MM.1S (cell line): ENCODE data around the gene OR7C1.

Experiments
- DNase-seq: peaks from one replicate; pipeline ENCODE4 v3.0.0-alpha.2; 2015
- H2AFZ ChIP-seq: fragments of 300-600 bp; sonication (generic); 2 replicates; pipeline ENCODE4 v1.6.0; 2016; ENCODE audit warnings: antibody characterized with exemption, low read length
- H3F3A ChIP-seq: fragments of 300-600 bp; sonication (generic); 2 replicates; pipeline ENCODE4 v1.6.1; 2016; ENCODE audit warnings: mild to moderate bottlenecking, antibody characterized with exemption, low read length, moderate library complexity, mixed read lengths; ENCODE audit not compliant: insufficient read depth
- H3K27ac ChIP-seq: fragments of 300-600 bp; sonication (generic); 2 replicates; pipeline ENCODE4 v1.5.1; 2016; ENCODE audit warnings: mild to moderate bottlenecking, low read length
- H3K27me3 ChIP-seq: fragments of 300-600 bp; sonication (generic); replicated peaks from 2 replicates; pipeline ENCODE4 v1.6.0; 2016; ENCODE audit warnings: low read length; ENCODE audit not compliant: insufficient read depth
- H3K36me3 ChIP-seq: fragments of 300-600 bp; sonication (generic); replicated peaks from 2 replicates; pipeline ENCODE4 v1.6.1; 2016; ENCODE audit warnings: mild to moderate bottlenecking, low read length, mixed read lengths; ENCODE audit not compliant: insufficient read depth
- H3K4me1 ChIP-seq: fragments of 300-600 bp; sonication (generic); 2 replicates; pipeline ENCODE4 v1.6.1; 2016; ENCODE audit warnings: low read length, mixed read lengths
- H3K4me2 ChIP-seq: fragments of 300-600 bp; sonication (generic); 2 replicates; pipeline ENCODE4 v1.6.0; 2016; ENCODE audit warnings: low read depth, low read length
- H3K4me3 ChIP-seq: fragments of 300-600 bp; sonication (generic); 2 replicates; pipeline ENCODE4 v1.5.1; 2016; ENCODE audit warnings: low read length, mixed read lengths
- H3K79me2 ChIP-seq: fragments of 300-600 bp; sonication (generic); 2 replicates; pipeline ENCODE4 v1.6.1; 2016; ENCODE audit warnings: mixed run types, low read length, mixed read lengths
- H3K9ac ChIP-seq: fragments of 300-600 bp; sonication (generic); 2 replicates; pipeline ENCODE4 v1.6.1; 2016; ENCODE audit warnings: low read length, mixed read lengths
- H3K9me2 ChIP-seq: fragments of 300-600 bp; sonication (generic); replicated peaks from 2 replicates; pipeline ENCODE4 v1.6.1; 2016; ENCODE audit warnings: mild to moderate bottlenecking, low read length, mixed read lengths; ENCODE audit not compliant: insufficient read depth
- H3K9me3 ChIP-seq: fragments of 300-600 bp; sonication (generic); replicated peaks from 2 replicates; pipeline ENCODE4 v1.6.1; 2016; ENCODE audit warnings: mild to moderate bottlenecking, low read length, mixed read lengths; ENCODE audit not compliant: insufficient read depth
- H4K20me1 ChIP-seq: fragments of 300-600 bp; sonication (generic); 2 replicates; pipeline ENCODE4 v1.6.1; 2016; ENCODE audit warnings: mild to moderate bottlenecking, low read length, moderate library complexity, mixed read lengths; ENCODE audit not compliant: insufficient read depth
- EZH2 ChIP-seq: fragments of 300-600 bp; sonication (generic); optimal IDR thresholded peaks from 2 replicates; pipeline ENCODE3; 2017; ENCODE audit warnings: low read depth, mild to moderate bottlenecking, antibody characterized with exemption, low read length, mixed read lengths
- EZH2phosphoT487 ChIP-seq: fragments of 300-600 bp; sonication (generic); IDR thresholded peaks from 2 replicates; pipeline ENCODE4 v1.6.1; 2018; ENCODE audit warnings: antibody characterized with exemption, low read length
- TF ChIP-seq, protein P1 (sequence below): fragments of 300-600 bp; sonication (generic); IDR thresholded peaks from 2 replicates; pipeline ENCODE4 v1.5.1; 2016; ENCODE audit warnings: antibody characterized with exemption, low read length, mixed read lengths

OR7C1 gene

DNA sequence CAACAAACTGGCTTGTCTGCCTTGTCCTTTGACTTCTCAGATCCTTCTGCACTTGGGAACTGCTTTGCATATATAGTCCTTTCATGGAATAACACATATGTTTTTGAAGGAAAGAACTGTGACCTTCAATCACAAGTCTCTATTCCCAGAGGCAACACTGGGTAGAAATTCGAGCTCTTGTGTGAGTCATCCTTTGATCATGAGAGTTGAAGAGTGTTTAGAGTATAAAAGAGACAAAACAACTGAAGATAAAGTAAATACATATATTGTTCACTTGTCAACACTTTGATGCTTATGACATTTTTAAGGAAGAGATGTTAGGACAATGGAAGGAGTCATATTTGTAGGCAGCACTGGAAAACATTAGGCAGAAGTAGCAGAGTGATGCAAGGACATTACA is 5.2 kb upstream of the OR7C1 start:
- Histone ChIP-seq H3K27ac (no peak overlapping the region), H3K36me3 (no peaks in the 10 kb centered on the region), H3K9me2 (no peaks in the 10 kb centered on the region), H3K9me3 (no peaks in the 10 kb centered on the region), H3F3A (no peaks in the 10 kb centered on the region), H3K27me3 (peaks cover 73% of the 10 kb centered on the region), H2AFZ (no peak overlapping the region), H3K79me2 (no peaks in the 10 kb centered on the region), H3K4me1 (no peaks in the 10 kb centered on the region), H3K4me2 (no peak overlapping the region), H3K4me3 (no peak overlapping the region), H4K20me1 (no peaks in the 10 kb centered on the region), H3K9ac (no peak overlapping the region)
- TF ChIP-seq EZH2phosphoT487: no peak
- TF ChIP-seq EZH2: no peak
- TF ChIP-seq, protein P1, sequence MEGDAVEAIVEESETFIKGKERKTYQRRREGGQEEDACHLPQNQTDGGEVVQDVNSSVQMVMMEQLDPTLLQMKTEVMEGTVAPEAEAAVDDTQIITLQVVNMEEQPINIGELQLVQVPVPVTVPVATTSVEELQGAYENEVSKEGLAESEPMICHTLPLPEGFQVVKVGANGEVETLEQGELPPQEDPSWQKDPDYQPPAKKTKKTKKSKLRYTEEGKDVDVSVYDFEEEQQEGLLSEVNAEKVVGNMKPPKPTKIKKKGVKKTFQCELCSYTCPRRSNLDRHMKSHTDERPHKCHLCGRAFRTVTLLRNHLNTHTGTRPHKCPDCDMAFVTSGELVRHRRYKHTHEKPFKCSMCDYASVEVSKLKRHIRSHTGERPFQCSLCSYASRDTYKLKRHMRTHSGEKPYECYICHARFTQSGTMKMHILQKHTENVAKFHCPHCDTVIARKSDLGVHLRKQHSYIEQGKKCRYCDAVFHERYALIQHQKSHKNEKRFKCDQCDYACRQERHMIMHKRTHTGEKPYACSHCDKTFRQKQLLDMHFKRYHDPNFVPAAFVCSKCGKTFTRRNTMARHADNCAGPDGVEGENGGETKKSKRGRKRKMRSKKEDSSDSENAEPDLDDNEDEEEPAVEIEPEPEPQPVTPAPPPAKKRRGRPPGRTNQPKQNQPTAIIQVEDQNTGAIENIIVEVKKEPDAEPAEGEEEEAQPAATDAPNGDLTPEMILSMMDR: no peak
- DNase-seq: no peak

DNA sequence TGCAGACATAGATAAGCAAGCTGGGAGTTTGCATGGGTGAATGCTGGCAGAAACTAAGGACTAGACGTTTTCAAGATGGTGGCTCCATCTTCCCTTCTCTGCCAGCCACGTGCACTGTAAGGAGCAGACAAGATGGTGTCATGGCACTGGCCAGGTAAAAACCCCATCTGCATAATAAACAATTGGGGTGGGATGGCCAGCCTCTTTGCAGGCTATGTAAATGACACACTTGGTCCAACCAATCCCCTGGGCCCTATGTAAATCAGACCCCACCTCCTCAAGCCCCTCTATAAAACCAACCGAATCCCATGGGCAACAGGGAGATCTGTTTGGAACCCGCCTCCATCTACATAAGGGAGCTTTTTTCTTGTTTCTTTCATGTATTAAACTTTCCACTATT is 2.4 kb upstream of the OR7C1 start:
- Histone ChIP-seq H3K9ac (no peak overlapping the region), H3K9me3 (no peaks in the 10 kb centered on the region), H3K4me2 (no peak overlapping the region), H3K4me3 (no peak overlapping the region), H2AFZ (no peak overlapping the region), H3K4me1 (no peaks in the 10 kb centered on the region), H3K79me2 (no peaks in the 10 kb centered on the region), H3K9me2 (no peaks in the 10 kb centered on the region), H3K27ac (no peak overlapping the region), H3F3A (no peaks in the 10 kb centered on the region), H3K27me3 (peaks cover 81% of the 10 kb centered on the region), H4K20me1 (no peaks in the 10 kb centered on the region), H3K36me3 (no peaks in the 10 kb centered on the region)
- no peak for DNase-seq
- TF ChIP-seq EZH2 (no peak), EZH2phosphoT487 (no peak)
- TF ChIP-seq, protein P1: no peak

DNA sequence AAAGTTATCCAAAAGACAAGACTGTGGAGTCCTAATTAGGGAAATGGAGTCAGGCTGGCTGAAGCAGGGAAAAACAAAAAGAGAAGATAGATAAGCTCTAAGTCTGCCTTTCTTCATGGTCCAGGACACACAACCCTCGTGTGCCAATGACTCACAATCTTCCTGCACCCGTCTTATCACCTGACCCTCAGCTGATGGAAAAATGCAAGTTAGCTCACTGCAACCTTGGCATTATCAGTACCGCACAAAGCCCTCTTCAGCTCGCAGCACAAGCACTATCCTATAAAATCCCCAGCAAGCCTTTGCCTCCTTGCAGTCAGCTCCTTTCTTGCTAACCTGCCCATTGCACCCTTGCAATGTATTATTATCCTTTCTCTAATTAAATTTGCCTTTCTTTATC is 4.3 kb downstream of the OR7C1 start:
- Histone ChIP-seq H2AFZ (no peak overlapping the region), H3K79me2 (no peaks in the 10 kb centered on the region), H3K4me3 (no peak overlapping the region), H3K27me3 (peaks cover 83% of the 10 kb centered on the region), H3K4me1 (no peaks in the 10 kb centered on the region), H4K20me1 (no peaks in the 10 kb centered on the region), H3K9me2 (no peaks in the 10 kb centered on the region), H3K9ac (no peak overlapping the region), H3K9me3 (no peaks in the 10 kb centered on the region), H3K4me2 (no peak overlapping the region), H3K36me3 (no peaks in the 10 kb centered on the region), H3F3A (no peaks in the 10 kb centered on the region), H3K27ac (no peak overlapping the region)
- TF ChIP-seq, protein P1: no peak
- TF ChIP-seq EZH2phosphoT487: no peak
- no peak for DNase-seq

DNA sequence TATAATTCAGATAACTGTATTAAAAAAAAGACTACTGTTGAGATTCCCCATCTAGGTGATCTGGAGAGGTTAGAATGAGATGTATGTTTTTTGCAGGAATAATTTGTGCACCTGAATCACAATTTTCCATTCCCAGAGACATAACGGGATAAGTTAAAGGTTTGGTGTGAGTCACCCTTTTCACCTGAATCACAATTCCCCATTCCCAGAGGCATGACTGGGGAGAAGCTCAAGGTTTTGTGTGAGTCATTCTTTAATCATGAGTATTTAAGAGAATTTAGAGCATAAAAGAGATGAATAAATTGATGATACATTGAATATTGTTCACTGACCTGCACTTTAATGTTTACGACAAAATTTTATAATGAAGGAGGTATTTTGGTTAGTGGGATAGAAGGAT is 9.0 kb downstream of the OR7C1 start:
- H3K9me2 ChIP-seq: no peaks in the 10 kb centered on the region
- H3K27ac ChIP-seq: no peak overlapping the region
- H3K4me3 ChIP-seq: no peak overlapping the region
- H3K27me3 ChIP-seq: peaks cover 80% of the 10 kb centered on the region
- no peaks in the 10 kb centered on the region for H3K9me3 ChIP-seq
- H3K9ac ChIP-seq: no peak overlapping the region
- H2AFZ ChIP-seq: no peak overlapping the region
- no peaks in the 10 kb centered on the region for H4K20me1 ChIP-seq
- H3K79me2 ChIP-seq: no peaks in the 10 kb centered on the region
- H3K36me3 ChIP-seq: no peaks in the 10 kb centered on the region
- no peaks in the 10 kb centered on the region for H3K4me1 ChIP-seq
- no peaks in the 10 kb centered on the region for H3F3A ChIP-seq
- H3K4me2 ChIP-seq: no peak overlapping the region
- no peak for DNase-seq
- TF ChIP-seq, protein P1: no peak
- TF ChIP-seq EZH2phosphoT487 (no peak), EZH2 (no peak)
